Right atrium auricular region (tissue), 2 donors: ENCODE data around the gene OLFML2A. TPM values are rescaled to one million over a fixed set of nuclear protein-coding genes. Genes with fewer than 3 reads are reported as not detected.

Experiments
- DNase-seq: peaks from one replicate; pipeline ENCODE4 v3.0.0-alpha.2; 2019; ENCODE audit warnings: low spot score
- H3K27ac ChIP-seq, 2 donors: fragments of 200-600 bp; sonication (generic); 1 replicate in 1 of 2; 2 replicates in 1 of 2; pipeline ENCODE4 v1.5.1; 2016 to 2019
- H3K27me3 ChIP-seq, 2 donors: fragments of 200-600 bp; sonication (generic); one replicate each; pipeline versions ENCODE4 v1.5.1 to v1.6.0; 2017 to 2019
- H3K36me3 ChIP-seq: fragments of 200-600 bp; sonication (generic); one replicate; pipeline ENCODE4 v1.5.1; 2016
- H3K4me1 ChIP-seq, 2 donors: fragments of 200-600 bp; sonication (generic); one replicate each; pipeline versions ENCODE4 v1.5.1 to v1.6.0; 2017 to 2019
- H3K4me3 ChIP-seq, 2 donors: fragments of 200-600 bp; sonication (generic); 1 replicate in 1 of 2; 2 replicates in 1 of 2; pipeline ENCODE4 v1.5.1; 2017 to 2019; ENCODE audit warnings: mild to moderate bottlenecking in 1 of 2, moderate library complexity in 1 of 2
- H3K9me3 ChIP-seq, 2 donors: fragments of 200-600 bp; sonication (generic); one replicate each; pipeline ENCODE4 v1.5.1; 2019
- total RNA-seq, 2 donors: library from RNA; depleted of rRNA; stranded (reverse); fragments of >200 nt; gene quantifications; one replicate each; pipeline ENCODE4 v1.1.0, GENCODE V29; 2016
- TF ChIP-seq, protein P1 (sequence below), 2 donors: fragments of 200-600 bp; sonication (generic); IDR thresholded peaks; one replicate each; pipeline ENCODE4 v1.5.1; 2019; ENCODE audit warnings: antibody characterized with exemption in 2 of 2

OLFML2A gene
- total RNA-seq, 2 donors from 2014 or later: 41.2 to 53.2 TPM

- Histone ChIP-seq H3K27ac (no peak overlapping the region), H3K9me3 (no peaks in the 10 kb centered on the region), H3K4me3 (no peak overlapping the region), H3K27me3 (no peaks in the 10 kb centered on the region), H3K36me3 (no peaks in the 10 kb centered on the region), H3K4me1 (no peaks in the 10 kb centered on the region)
- TF ChIP-seq, protein P1, sequence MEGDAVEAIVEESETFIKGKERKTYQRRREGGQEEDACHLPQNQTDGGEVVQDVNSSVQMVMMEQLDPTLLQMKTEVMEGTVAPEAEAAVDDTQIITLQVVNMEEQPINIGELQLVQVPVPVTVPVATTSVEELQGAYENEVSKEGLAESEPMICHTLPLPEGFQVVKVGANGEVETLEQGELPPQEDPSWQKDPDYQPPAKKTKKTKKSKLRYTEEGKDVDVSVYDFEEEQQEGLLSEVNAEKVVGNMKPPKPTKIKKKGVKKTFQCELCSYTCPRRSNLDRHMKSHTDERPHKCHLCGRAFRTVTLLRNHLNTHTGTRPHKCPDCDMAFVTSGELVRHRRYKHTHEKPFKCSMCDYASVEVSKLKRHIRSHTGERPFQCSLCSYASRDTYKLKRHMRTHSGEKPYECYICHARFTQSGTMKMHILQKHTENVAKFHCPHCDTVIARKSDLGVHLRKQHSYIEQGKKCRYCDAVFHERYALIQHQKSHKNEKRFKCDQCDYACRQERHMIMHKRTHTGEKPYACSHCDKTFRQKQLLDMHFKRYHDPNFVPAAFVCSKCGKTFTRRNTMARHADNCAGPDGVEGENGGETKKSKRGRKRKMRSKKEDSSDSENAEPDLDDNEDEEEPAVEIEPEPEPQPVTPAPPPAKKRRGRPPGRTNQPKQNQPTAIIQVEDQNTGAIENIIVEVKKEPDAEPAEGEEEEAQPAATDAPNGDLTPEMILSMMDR (IDR thresholded peaks at IDR 0.05): no peak
- DNase-seq: no peak
Observed at GRCh38 chr9:124757616-124758015, 19.3 kb upstream of the OLFML2A start.

GRCh38 chr9:124758061-124758460 is 18.9 kb upstream of the OLFML2A start:
- Histone ChIP-seq H3K27me3 (no peaks in the 10 kb centered on the region), H3K27ac (no peak overlapping the region), H3K36me3 (no peaks in the 10 kb centered on the region), H3K4me3 (no peak overlapping the region), H3K9me3 (no peaks in the 10 kb centered on the region), H3K4me1 (no peaks in the 10 kb centered on the region)
- DNase-seq: no peak
- TF ChIP-seq, protein P1 (IDR thresholded peaks at IDR 0.05): no peak

- no peaks in the 10 kb centered on the region for H3K36me3 ChIP-seq
- H3K4me3 ChIP-seq: no peak overlapping the region
- H3K4me1 ChIP-seq: no peaks in the 10 kb centered on the region
- H3K27ac ChIP-seq: no peak overlapping the region
- no peaks in the 10 kb centered on the region for H3K27me3 ChIP-seq
- no peak for DNase-seq
- TF ChIP-seq, protein P1 (IDR thresholded peaks at IDR 0.05): no peak
- no peaks in the 10 kb centered on the region for H3K9me3 ChIP-seq
Observed at GRCh38 chr9:124758691-124759090, 18.2 kb upstream of the OLFML2A start.

DNA sequence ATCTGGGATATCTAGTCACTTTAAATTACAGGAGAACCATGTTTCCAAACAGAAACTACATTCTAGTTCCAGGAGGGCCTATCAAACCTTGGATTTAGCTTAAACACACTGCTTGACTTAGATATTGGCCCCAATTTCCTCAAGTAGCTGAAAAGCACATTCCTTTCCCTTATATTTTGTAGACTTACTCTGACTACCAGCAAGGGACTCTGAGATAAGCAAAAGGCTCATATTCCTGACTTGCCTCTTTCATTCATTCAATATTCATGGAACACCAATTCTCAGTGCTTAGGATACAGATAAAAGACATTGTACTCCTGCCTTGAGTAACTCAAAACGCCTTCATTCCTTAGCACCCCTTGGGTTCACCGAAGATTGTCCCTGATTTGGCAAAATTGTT is 17.6 kb upstream of the OLFML2A start:
- Histone ChIP-seq H3K9me3 (no peaks in the 10 kb centered on the region), H3K36me3 (no peaks in the 10 kb centered on the region), H3K27ac (no peak overlapping the region), H3K4me1 (no peaks in the 10 kb centered on the region), H3K27me3 (no peaks in the 10 kb centered on the region), H3K4me3 (no peak overlapping the region)
- no peak for DNase-seq
- TF ChIP-seq, protein P1 (IDR thresholded peaks at IDR 0.05): no peak

- Histone ChIP-seq H3K4me3 (no peak overlapping the region), H3K4me1 (no peaks in the 10 kb centered on the region), H3K27me3 (no peaks in the 10 kb centered on the region), H3K9me3 (no peaks in the 10 kb centered on the region), H3K27ac (no peak overlapping the region), H3K36me3 (no peaks in the 10 kb centered on the region)
- DNase-seq: no peak
- TF ChIP-seq, protein P1 (IDR thresholded peaks at IDR 0.05): no peak
Observed at GRCh38 chr9:124760719-124761118, 16.2 kb upstream of the OLFML2A start.

DNA sequence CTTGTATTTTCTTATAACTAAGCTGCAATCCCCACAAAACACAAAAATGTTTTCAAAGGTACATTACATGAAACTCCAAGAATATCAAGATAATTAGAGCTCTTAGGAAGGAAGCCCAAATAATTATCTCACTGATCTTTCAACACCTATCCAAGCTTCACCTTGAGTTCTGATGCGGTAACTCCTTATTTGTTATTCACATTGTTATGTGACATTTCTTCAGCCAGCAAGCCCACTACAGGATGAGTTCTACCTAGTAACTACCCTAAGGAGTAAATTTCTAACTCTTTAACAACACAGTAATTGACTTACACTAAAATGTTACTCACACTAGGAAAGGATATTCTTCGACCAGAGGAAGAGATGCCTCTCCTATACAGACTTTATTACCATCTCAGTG is 15.7 kb upstream of the OLFML2A start:
- Histone ChIP-seq H3K9me3 (no peaks in the 10 kb centered on the region), H3K4me1 (no peaks in the 10 kb centered on the region), H3K4me3 (no peak overlapping the region), H3K27me3 (no peaks in the 10 kb centered on the region), H3K27ac (no peak overlapping the region), H3K36me3 (no peaks in the 10 kb centered on the region)
- no peak for DNase-seq
- TF ChIP-seq, protein P1 (IDR thresholded peaks at IDR 0.05): no peak
